ENCODE measurements around the gene TP53BP2.

DNA sequence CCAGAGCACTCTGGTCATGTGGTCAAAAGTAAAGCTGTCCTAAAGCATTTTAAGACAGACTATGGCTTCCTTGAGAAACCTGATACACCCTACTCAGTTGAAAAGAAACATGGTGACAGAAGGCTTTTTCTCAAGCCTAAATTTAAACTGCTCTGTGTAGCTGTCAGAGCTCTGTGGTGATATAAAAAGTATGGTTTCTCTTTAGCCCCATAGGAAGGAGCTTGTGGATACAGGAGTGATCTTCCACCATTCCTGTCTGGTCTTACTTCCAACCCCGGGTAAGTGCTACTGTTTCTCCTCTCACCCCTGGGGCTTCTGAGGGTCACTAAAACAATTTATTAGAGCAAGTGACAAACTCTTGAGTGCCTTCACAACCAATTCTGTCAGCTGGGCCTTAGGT lies 8.5 kb downstream of the TP53BP2 start:
- TF ChIP-seq, protein P1, sequence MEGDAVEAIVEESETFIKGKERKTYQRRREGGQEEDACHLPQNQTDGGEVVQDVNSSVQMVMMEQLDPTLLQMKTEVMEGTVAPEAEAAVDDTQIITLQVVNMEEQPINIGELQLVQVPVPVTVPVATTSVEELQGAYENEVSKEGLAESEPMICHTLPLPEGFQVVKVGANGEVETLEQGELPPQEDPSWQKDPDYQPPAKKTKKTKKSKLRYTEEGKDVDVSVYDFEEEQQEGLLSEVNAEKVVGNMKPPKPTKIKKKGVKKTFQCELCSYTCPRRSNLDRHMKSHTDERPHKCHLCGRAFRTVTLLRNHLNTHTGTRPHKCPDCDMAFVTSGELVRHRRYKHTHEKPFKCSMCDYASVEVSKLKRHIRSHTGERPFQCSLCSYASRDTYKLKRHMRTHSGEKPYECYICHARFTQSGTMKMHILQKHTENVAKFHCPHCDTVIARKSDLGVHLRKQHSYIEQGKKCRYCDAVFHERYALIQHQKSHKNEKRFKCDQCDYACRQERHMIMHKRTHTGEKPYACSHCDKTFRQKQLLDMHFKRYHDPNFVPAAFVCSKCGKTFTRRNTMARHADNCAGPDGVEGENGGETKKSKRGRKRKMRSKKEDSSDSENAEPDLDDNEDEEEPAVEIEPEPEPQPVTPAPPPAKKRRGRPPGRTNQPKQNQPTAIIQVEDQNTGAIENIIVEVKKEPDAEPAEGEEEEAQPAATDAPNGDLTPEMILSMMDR (IDR thresholded peaks at IDR 0.05 in 8 of 11, conservative IDR thresholded peaks at IDR 0.05 in 3 of 11) = no peak
- no peak for TF ChIP-seq POLR2A (IDR thresholded peaks at IDR 0.05)
- no peak for TF ChIP-seq POLR2AphosphoS5 (IDR thresholded peaks at IDR 0.05)
